GM18873 (cell line): Measurements from ENCODE around the gene MYRFL.
"Not testable (repeated sequence)": the region's sequence is repeated elsewhere in the genome, so short reads cannot be mapped to it uniquely, and the experiment has no call there.

Experiments used
- ATAC-seq: cut with Tn5 transposase; IDR thresholded peaks from one replicate; pipeline ENCODE4 v1.9.1; 2021; ENCODE audit warnings: mild to moderate bottlenecking, moderate library complexity, moderate number of reproducible peaks; ENCODE audit not compliant: unreplicated experiment, low FRiP score

Gene MYRFL

GRCh38 chr12:69981881-69982475, 157.0 kb downstream of the MYRFL start:
- ATAC-seq, result no peak

GRCh38 chr12:69984241-69984640, 159.2 kb downstream of the MYRFL start:
- no peak for ATAC-seq

- ATAC-seq, result no peak
These were observed 160.6 kb downstream of the MYRFL start for GRCh38 chr12:69985656-69986055.

GRCh38 chr12:69986114-69986513, 161.1 kb downstream of the MYRFL start:
- ATAC-seq, result no peak

- no peak for ATAC-seq
These were observed 162.6 kb downstream of the MYRFL start for GRCh38 chr12:69987579-69988091.

GRCh38 chr12:69988481-69989321, 163.7 kb downstream of the MYRFL start:
- no peak for ATAC-seq

- no peak for ATAC-seq
These were observed 166.8 kb downstream of the MYRFL start for GRCh38 chr12:69991690-69992288.

- ATAC-seq, result no peak
These were observed 168.4 kb downstream of the MYRFL start for GRCh38 chr12:69993433-69993832.

- ATAC-seq, result not testable (repeated sequence)
These were observed 169.1 kb downstream of the MYRFL start for GRCh38 chr12:69994086-69994485.

GRCh38 chr12:69994724-69995173, 169.7 kb downstream of the MYRFL start:
- no peak for ATAC-seq

GRCh38 chr12:69996241-69996640, 171.2 kb downstream of the MYRFL start:
- no peak for ATAC-seq

- no peak for ATAC-seq
These were observed 171.7 kb downstream of the MYRFL start for GRCh38 chr12:69996722-69997121.

GRCh38 chr12:69998011-69998410, 173.0 kb downstream of the MYRFL start:
- no peak for ATAC-seq

- ATAC-seq, result no peak
These were observed 173.9 kb downstream of the MYRFL start for GRCh38 chr12:69998922-69999321.

GRCh38 chr12:69999561-69999960, 174.5 kb downstream of the MYRFL start:
- no peak for ATAC-seq

- no peak for ATAC-seq
These were observed 177.3 kb downstream of the MYRFL start for GRCh38 chr12:70002097-70002911.

- no peak for ATAC-seq
These were observed 177.9 kb downstream of the MYRFL start for GRCh38 chr12:70002912-70003255.

GRCh38 chr12:70005864-70006618, 181.0 kb downstream of the MYRFL start:
- no peak for ATAC-seq

GRCh38 chr12:70006619-70006973, 181.6 kb downstream of the MYRFL start:
- ATAC-seq, result no peak

- no peak for ATAC-seq
These were observed 182.7 kb downstream of the MYRFL start for GRCh38 chr12:70007687-70008086.
